GM19238 (cell line): ENCODE results near the gene PTCH1.

ENCODE experiments used
- DNase-seq: peaks from one replicate; pipeline ENCODE4 v3.0.0; 2011; ENCODE audit warnings: low spot score; ENCODE audit not compliant: insufficient read length

PTCH1 gene

GRCh38 chr9:95516734-95517558 lies at the start of gene PTCH1:
Gene PTCH1 (minus strand): TSS chr9:95516971.
- DNase-seq, result no peak

- DNase-seq, result no peak
Observed at GRCh38 chr9:95565982-95566381, 49.2 kb upstream of the PTCH1 start.

- DNase-seq, result no peak
Observed at GRCh38 chr9:95561913-95562312, 45.1 kb upstream of the PTCH1 start.

- no peak for DNase-seq
Observed at GRCh38 chr9:95557142-95557541, 40.4 kb upstream of the PTCH1 start.

- no peak for DNase-seq
Observed at GRCh38 chr9:95556521-95556920, 39.8 kb upstream of the PTCH1 start.

- DNase-seq, result no peak
Observed at GRCh38 chr9:95552814-95553546, 36.2 kb upstream of the PTCH1 start.

GRCh38 chr9:95552255-95552654 lies 35.5 kb upstream of the PTCH1 start:
- DNase-seq, result no peak

- no peak for DNase-seq
Observed at GRCh38 chr9:95551406-95551805, 34.6 kb upstream of the PTCH1 start.

- no peak for DNase-seq
Observed at GRCh38 chr9:95545831-95546567, 29.2 kb upstream of the PTCH1 start.

- DNase-seq, result no peak
Observed at GRCh38 chr9:95533996-95534680, 17.4 kb upstream of the PTCH1 start.

GRCh38 chr9:95529910-95530309 lies 13.1 kb upstream of the PTCH1 start:
- DNase-seq, result no peak

GRCh38 chr9:95528908-95529502 lies 12.2 kb upstream of the PTCH1 start:
- DNase-seq, result no peak

- DNase-seq, result no peak
Observed at GRCh38 chr9:95522871-95523370, 6.2 kb upstream of the PTCH1 start.

- no peak for DNase-seq
Observed at GRCh38 chr9:95521699-95522098, 4.9 kb upstream of the PTCH1 start.

GRCh38 chr9:95517559-95518425 lies 1.0 kb upstream of the PTCH1 start:
- DNase-seq, result no peak

- DNase-seq, result no peak
Observed at GRCh38 chr9:95516221-95516733, 494 bp downstream of the PTCH1 start.

- no peak for DNase-seq
Observed at GRCh38 chr9:95515272-95516113, 1.3 kb downstream of the PTCH1 start.

GRCh38 chr9:95514342-95514741 lies 2.4 kb downstream of the PTCH1 start:
- no peak for DNase-seq

- DNase-seq, result no peak
Observed at GRCh38 chr9:95513711-95514110, 3.1 kb downstream of the PTCH1 start.
